ENCODE measurements around the gene PALM.
A peak's percentile ranks its signal among the peaks of the same experiment; 100 is the strongest.

PALM gene

DNA sequence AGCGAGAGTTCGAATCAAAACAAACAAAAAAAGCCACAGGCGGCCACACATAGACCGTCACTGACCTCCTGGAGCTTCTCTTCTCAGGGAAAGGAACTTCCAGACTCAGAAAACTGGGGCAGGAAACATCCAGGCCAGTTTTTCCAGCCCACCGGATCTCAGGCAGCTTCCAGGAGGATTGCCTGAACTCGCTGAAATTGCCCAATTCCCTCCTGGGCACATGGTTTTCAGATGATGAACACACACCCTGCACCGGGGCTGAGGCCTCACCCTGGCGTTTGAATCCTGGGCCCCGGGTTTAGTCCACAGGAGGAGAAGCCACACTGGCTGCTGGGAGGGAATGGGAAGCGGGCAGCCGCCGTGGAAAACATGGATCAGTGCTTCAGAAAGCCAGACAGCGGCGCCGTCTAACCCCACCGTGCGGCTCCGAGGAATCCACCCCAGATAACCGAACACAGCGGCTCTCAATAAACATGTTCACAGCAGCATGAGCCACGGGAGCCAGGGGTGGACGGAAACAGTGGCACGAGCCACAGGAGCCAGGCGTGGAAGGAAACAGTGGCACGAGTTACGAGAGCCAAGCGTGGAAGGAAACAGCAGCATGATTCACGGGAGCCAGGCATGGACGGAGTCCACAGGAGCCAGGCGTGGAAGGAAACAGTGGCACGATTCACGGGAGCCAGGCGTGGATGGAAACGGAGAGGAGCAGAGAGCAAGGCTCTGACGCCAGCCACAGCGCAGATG lies 70.3 kb downstream of the PALM start:
- TF ChIP-seq, protein P1, sequence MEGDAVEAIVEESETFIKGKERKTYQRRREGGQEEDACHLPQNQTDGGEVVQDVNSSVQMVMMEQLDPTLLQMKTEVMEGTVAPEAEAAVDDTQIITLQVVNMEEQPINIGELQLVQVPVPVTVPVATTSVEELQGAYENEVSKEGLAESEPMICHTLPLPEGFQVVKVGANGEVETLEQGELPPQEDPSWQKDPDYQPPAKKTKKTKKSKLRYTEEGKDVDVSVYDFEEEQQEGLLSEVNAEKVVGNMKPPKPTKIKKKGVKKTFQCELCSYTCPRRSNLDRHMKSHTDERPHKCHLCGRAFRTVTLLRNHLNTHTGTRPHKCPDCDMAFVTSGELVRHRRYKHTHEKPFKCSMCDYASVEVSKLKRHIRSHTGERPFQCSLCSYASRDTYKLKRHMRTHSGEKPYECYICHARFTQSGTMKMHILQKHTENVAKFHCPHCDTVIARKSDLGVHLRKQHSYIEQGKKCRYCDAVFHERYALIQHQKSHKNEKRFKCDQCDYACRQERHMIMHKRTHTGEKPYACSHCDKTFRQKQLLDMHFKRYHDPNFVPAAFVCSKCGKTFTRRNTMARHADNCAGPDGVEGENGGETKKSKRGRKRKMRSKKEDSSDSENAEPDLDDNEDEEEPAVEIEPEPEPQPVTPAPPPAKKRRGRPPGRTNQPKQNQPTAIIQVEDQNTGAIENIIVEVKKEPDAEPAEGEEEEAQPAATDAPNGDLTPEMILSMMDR (IDR thresholded peaks at IDR 0.05; ENCODE audit: poor library complexity, severe bottlenecking), result no peak
- H3K9me3 ChIP-seq (ENCODE audit: severe bottlenecking), result no peaks in the 10 kb centered on the region
- H3K36me3 ChIP-seq (ENCODE audit: low read depth), result no peaks in the 10 kb centered on the region
- DNase-seq (ENCODE audit: low spot score) (peak; percentile 86), ATAC-seq (ENCODE audit: low read depth) (peak; percentile 84)
- H3K27ac ChIP-seq (ENCODE audit: poor library complexity, severe bottlenecking), result peak overlapping the region; percentile 89
- H3K4me1 ChIP-seq (ENCODE audit: insufficient read depth, poor library complexity, severe bottlenecking), result peaks cover 27% of the 10 kb centered on the region
- no peaks in the 10 kb centered on the region for H3K27me3 ChIP-seq (ENCODE audit: insufficient read depth, poor library complexity, severe bottlenecking)
- no peak overlapping the region for H3K4me3 ChIP-seq (ENCODE audit: severe bottlenecking)

GRCh38 chr19:780935-781334 lies 72.2 kb downstream of the PALM start:
- TF ChIP-seq, protein P1 (IDR thresholded peaks at IDR 0.05; ENCODE audit: poor library complexity, severe bottlenecking), result no peak
- H3K27me3 ChIP-seq (ENCODE audit: insufficient read depth, poor library complexity, severe bottlenecking), result no peaks in the 10 kb centered on the region
- peaks cover 4% of the 10 kb centered on the region for H3K36me3 ChIP-seq (ENCODE audit: low read depth)
- no peaks in the 10 kb centered on the region for H3K9me3 ChIP-seq (ENCODE audit: severe bottlenecking)
- H3K4me1 ChIP-seq (ENCODE audit: insufficient read depth, poor library complexity, severe bottlenecking), result peaks cover 27% of the 10 kb centered on the region
- no peak overlapping the region for H3K4me3 ChIP-seq (ENCODE audit: severe bottlenecking)
- peak overlapping the region; percentile 89 for H3K27ac ChIP-seq (ENCODE audit: poor library complexity, severe bottlenecking)
- ATAC-seq (ENCODE audit: low read depth) (no peak), DNase-seq (ENCODE audit: low spot score) (no peak)

DNA sequence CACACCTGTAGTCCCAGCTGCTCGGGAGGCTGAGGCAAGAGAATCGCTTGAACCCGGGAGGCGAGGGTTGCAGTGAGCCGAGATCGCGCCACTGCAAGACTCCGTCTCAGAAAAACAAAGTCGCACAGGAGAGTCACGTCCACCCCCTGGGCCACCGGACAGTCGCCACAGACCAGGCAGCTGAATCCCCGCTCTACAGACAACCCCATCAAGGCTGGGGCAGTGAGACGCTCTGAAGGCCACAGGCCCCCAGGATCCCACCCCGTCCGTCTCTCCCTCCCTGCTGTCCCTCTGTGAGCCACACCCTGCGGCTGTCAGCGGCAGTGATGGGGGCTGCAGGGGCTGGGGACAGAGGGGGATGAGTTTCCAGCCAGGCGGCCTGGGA lies 73.1 kb downstream of the PALM start:
- ATAC-seq (ENCODE audit: low read depth), result no peak
- TF ChIP-seq, protein P1 (IDR thresholded peaks at IDR 0.05; ENCODE audit: poor library complexity, severe bottlenecking), result no peak
- H3K27me3 ChIP-seq (ENCODE audit: insufficient read depth, poor library complexity, severe bottlenecking), result no peaks in the 10 kb centered on the region
- peaks cover 4% of the 10 kb centered on the region for H3K36me3 ChIP-seq (ENCODE audit: low read depth)
- no peaks in the 10 kb centered on the region for H3K9me3 ChIP-seq (ENCODE audit: severe bottlenecking)
- DNase-seq (ENCODE audit: low spot score), result no peak
- peak overlapping the region; percentile 89 for H3K27ac ChIP-seq (ENCODE audit: poor library complexity, severe bottlenecking)
- peak overlapping the region; percentile 42 for H3K4me3 ChIP-seq (ENCODE audit: severe bottlenecking)
- peaks cover 27% of the 10 kb centered on the region for H3K4me1 ChIP-seq (ENCODE audit: insufficient read depth, poor library complexity, severe bottlenecking)

DNA sequence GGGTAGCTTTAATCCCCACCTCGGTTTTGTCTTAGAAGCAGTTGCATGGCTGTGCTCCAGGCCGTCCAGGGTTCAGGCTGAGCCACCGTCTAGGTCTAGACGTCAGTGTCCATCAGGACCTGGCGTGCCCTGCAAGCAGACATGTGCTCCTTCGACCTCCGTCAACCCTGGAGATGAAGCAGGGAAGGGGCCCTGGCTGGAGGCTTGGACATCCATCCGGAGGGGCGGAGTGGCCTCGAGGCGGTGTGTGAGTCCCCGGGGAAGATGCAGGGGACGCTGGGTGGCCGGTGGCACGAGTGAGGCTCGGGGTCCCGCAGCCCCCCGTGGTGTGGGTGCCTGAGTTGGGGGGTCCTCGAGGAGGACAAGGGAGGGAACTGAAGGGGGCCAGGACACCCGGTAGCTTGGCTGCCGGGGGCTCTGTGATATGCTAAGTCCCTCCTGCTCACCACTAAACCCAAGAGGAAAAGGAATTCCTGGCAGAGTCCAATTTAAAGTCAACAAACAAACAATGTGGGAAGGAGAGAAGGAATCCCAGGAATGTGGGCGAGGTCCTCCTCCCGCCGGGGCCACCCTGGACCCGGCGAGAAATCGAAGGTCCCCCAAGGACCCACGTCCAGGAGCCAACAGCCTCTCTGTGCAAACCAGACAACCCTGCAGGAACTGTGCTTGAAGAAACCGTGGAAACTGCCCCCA lies 73.6 kb downstream of the PALM start:
- Histone ChIP-seq H3K4me1 (ENCODE audit: insufficient read depth, poor library complexity, severe bottlenecking) (peaks cover 27% of the 10 kb centered on the region), H3K9me3 (ENCODE audit: severe bottlenecking) (no peaks in the 10 kb centered on the region), H3K4me3 (ENCODE audit: severe bottlenecking) (peak overlapping the region; percentile 42), H3K27me3 (ENCODE audit: insufficient read depth, poor library complexity, severe bottlenecking) (no peaks in the 10 kb centered on the region), H3K36me3 (ENCODE audit: low read depth) (peaks cover 4% of the 10 kb centered on the region), H3K27ac (ENCODE audit: poor library complexity, severe bottlenecking) (peak overlapping the region; percentile 89)
- DNase-seq (ENCODE audit: low spot score) (no peak), ATAC-seq (ENCODE audit: low read depth) (peak; percentile 78)
- TF ChIP-seq, protein P1 (IDR thresholded peaks at IDR 0.05; ENCODE audit: poor library complexity, severe bottlenecking), result no peak
